GM12865 (cell line): ENCODE results near the gene DAO.

ENCODE experiments used
- DNase-seq: peaks from one replicate; pipeline ENCODE4 v3.0.0; 2010; ENCODE audit warnings: low read depth
- H3K4me3 ChIP-seq: 2 replicates; pipeline ENCODE4 v1.5.1; 2011; ENCODE audit warnings: mild to moderate bottlenecking, low read depth, low read length, control low read depth
- CTCF ChIP-seq: IDR thresholded peaks from 2 replicates; pipeline ENCODE4 v1.5.1; 2011; ENCODE audit warnings: low read length, control low read depth, low read depth, inconsistent platforms; ENCODE audit not compliant: insufficient read depth; ENCODE audit errors: missing control alignments

The DAO gene

DNA sequence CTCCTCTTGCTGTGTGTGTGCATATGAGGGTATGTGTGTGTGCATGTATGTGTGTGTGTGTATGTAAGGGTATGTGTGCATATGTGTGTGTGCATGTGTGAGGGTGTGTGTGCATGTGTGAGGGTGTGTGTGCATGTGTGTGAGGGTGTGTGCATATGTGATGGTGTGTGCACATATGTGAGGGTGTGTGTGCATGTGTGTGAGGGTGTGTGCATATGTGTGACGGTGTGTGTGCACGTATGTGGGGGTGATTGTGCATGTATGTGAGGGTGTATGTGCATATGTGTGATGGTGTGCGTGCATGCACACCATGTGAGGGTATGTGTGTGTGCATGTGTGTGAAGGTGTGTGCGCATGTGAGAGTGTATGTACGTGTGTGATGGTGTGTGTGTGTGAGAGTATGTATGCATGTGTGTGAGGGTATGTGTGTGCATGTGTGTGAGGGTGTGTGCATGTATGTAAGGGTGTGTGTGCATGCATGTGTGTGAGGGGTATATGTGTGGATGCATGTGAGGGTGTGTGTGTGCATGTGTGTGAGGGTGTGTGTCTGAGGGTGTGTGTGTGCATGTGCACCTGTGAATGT, 15.4 kb downstream of the DAO start:
- TF ChIP-seq CTCF: no peak
- H3K4me3 ChIP-seq: no peak overlapping the region
- no peak for DNase-seq

DNA sequence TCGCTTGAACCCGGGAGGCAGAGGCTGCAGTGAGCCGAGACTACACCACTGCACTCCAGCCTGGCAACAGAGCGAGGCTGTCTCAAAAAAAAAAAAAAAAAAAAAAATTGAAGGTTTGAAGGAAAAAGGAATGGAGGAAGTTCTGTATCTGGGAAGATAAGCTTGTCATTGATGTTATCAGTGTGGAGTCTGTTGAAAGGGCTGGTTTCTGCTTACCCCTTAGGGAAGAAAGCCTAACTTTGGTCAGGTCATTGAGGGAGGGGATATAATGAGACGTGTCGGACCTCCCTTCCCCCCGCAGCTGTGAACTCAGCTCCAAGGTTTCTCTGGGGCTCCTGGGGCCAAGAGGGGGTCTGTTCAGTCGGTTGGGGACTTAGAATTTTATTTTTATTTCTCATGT, 16.4 kb downstream of the DAO start:
- no peak for TF ChIP-seq CTCF
- H3K4me3 ChIP-seq: no peak overlapping the region
- no peak for DNase-seq

DNA sequence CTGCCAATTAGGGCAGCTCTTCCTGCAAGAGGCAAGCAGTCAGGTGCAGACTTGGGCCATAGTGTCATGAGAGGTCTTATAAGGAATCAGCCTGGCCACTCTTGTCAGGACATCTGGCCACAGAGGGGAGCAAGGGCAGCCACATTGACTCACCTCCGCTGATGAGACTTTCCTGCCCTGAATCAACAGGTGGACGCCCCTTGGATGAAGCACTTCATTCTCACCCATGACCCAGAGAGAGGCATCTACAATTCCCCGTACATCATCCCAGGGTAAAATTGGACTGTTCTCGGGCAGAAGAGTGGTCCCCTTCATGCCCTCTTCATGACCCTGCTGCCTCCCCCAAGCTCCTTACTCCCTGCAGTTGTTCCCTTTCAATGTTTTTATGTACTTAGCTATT, 16.9 kb downstream of the DAO start:
- no peak overlapping the region for H3K4me3 ChIP-seq
- TF ChIP-seq CTCF: no peak
- DNase-seq: no peak

- DNase-seq: no peak
- no peak overlapping the region for H3K4me3 ChIP-seq
- TF ChIP-seq CTCF: no peak
These were observed 19.3 kb downstream of the DAO start for GRCh38 chr12:108899145-108899544.

GRCh38 chr12:108905725-108906124, 25.8 kb downstream of the DAO start:
- no peak for TF ChIP-seq CTCF
- no peak for DNase-seq
- H3K4me3 ChIP-seq: no peak overlapping the region

- DNase-seq: no peak
- no peak overlapping the region for H3K4me3 ChIP-seq
- TF ChIP-seq CTCF: no peak
These were observed 27.1 kb downstream of the DAO start for GRCh38 chr12:108906971-108907370.

GRCh38 chr12:108907839-108908351, 28.0 kb downstream of the DAO start:
- DNase-seq: no peak
- H3K4me3 ChIP-seq: no peak overlapping the region
- no peak for TF ChIP-seq CTCF
